Muscle layer of duodenum (tissue), 2 donors: ENCODE results near the gene CCDC60.

Source experiments
- H3K27ac ChIP-seq: one replicate; pipeline ENCODE4 v1.7.0; 2013; ENCODE audit warnings: mild to moderate bottlenecking, low read length
- H3K27me3 ChIP-seq: one replicate; pipeline ENCODE4 v1.7.0; 2013; ENCODE audit warnings: low read depth, mild to moderate bottlenecking, control low read depth, low read length
- H3K36me3 ChIP-seq, 2 donors: one replicate each; pipeline ENCODE4 v1.7.0; 2013; ENCODE audit warnings: low read length in 2 of 2, control low read depth in 1 of 2, mild to moderate bottlenecking in 1 of 2; ENCODE audit not compliant: insufficient read depth in 2 of 2, control insufficient read depth in 1 of 2
- H3K4me1 ChIP-seq, 2 donors: one replicate each; pipeline ENCODE4 v1.7.0; 2013; ENCODE audit warnings: low read length in 2 of 2, mild to moderate bottlenecking in 2 of 2, control low read depth in 1 of 2, moderate library complexity in 1 of 2; ENCODE audit not compliant: insufficient read depth in 2 of 2, control insufficient read depth in 1 of 2
- H3K4me3 ChIP-seq, 2 donors: one replicate each; pipeline ENCODE4 v1.7.0; 2013; ENCODE audit warnings: low read length in 2 of 2, low read depth in 1 of 2, mild to moderate bottlenecking in 1 of 2
- H3K9me3 ChIP-seq, 2 donors: one replicate each; pipeline ENCODE4 v1.7.0; 2013; ENCODE audit warnings: low read length in 2 of 2, control low read depth in 1 of 2, mild to moderate bottlenecking in 1 of 2; ENCODE audit not compliant: control insufficient read depth in 1 of 2
- donor health status: healthy.

The CCDC60 gene

GRCh38 chr12:119448611-119449131, 114.1 kb downstream of the CCDC60 start:
- no peak overlapping the region for H3K4me3 ChIP-seq
- H3K4me1 ChIP-seq: no peaks in the 10 kb centered on the region
- H3K27me3 ChIP-seq: no peaks in the 10 kb centered on the region
- H3K36me3 ChIP-seq: no peaks in the 10 kb centered on the region
- no peaks in the 10 kb centered on the region for H3K9me3 ChIP-seq
- H3K27ac ChIP-seq: no peak overlapping the region

- Histone ChIP-seq H3K4me1 (no peaks in the 10 kb centered on the region), H3K9me3 (no peaks in the 10 kb centered on the region), H3K27ac (no peak overlapping the region), H3K27me3 (no peaks in the 10 kb centered on the region), H3K36me3 (no peaks in the 10 kb centered on the region), H3K4me3 (no peak overlapping the region)
Measured at GRCh38 chr12:119450771-119451170, 116.2 kb downstream of the CCDC60 start.

- H3K27me3 ChIP-seq: no peaks in the 10 kb centered on the region
- no peak overlapping the region for H3K4me3 ChIP-seq
- H3K4me1 ChIP-seq: no peaks in the 10 kb centered on the region
- no peak overlapping the region for H3K27ac ChIP-seq
- H3K36me3 ChIP-seq: no peaks in the 10 kb centered on the region
- H3K9me3 ChIP-seq: peaks cover 0 to 14% of the 10 kb centered on the region in 2 donors
Measured at GRCh38 chr12:119456824-119457223, 122.3 kb downstream of the CCDC60 start.

GRCh38 chr12:119457271-119457670, 122.7 kb downstream of the CCDC60 start:
- Histone ChIP-seq H3K36me3 (no peaks in the 10 kb centered on the region), H3K4me1 (no peaks in the 10 kb centered on the region)

GRCh38 chr12:119459481-119459880, 125.0 kb downstream of the CCDC60 start:
- peaks cover 0 to 14% of the 10 kb centered on the region in 2 donors for H3K9me3 ChIP-seq
- no peak overlapping the region for H3K27ac ChIP-seq
- H3K36me3 ChIP-seq: no peaks in the 10 kb centered on the region
- no peaks in the 10 kb centered on the region for H3K4me1 ChIP-seq
- H3K27me3 ChIP-seq: no peaks in the 10 kb centered on the region
- no peak overlapping the region for H3K4me3 ChIP-seq

More at GRCh38 chr12:119457271-119457670, 122.7 kb downstream of the CCDC60 start:
- H3K9me3 ChIP-seq: peaks cover 0 to 14% of the 10 kb centered on the region in 2 donors
- no peaks in the 10 kb centered on the region for H3K27me3 ChIP-seq
- H3K4me3 ChIP-seq: no peak overlapping the region
- H3K27ac ChIP-seq: no peak overlapping the region

- Histone ChIP-seq H3K36me3 (no peaks in the 10 kb centered on the region), H3K4me3 (no peak overlapping the region), H3K9me3 (peaks cover 0 to 14% of the 10 kb centered on the region in 2 donors), H3K4me1 (no peaks in the 10 kb centered on the region), H3K27me3 (no peaks in the 10 kb centered on the region), H3K27ac (no peak overlapping the region)
Measured at GRCh38 chr12:119460876-119461275, 126.3 kb downstream of the CCDC60 start.

GRCh38 chr12:119461636-119462214, 127.2 kb downstream of the CCDC60 start:
- H3K27ac ChIP-seq: no peak overlapping the region
- no peak overlapping the region for H3K4me3 ChIP-seq
- H3K27me3 ChIP-seq: no peaks in the 10 kb centered on the region
- no peaks in the 10 kb centered on the region for H3K4me1 ChIP-seq
- H3K36me3 ChIP-seq: no peaks in the 10 kb centered on the region
- peaks cover 0 to 14% of the 10 kb centered on the region in 2 donors for H3K9me3 ChIP-seq

GRCh38 chr12:119463211-119463926, 128.8 kb downstream of the CCDC60 start:
- H3K9me3 ChIP-seq: peaks cover 0 to 14% of the 10 kb centered on the region in 2 donors
- no peaks in the 10 kb centered on the region for H3K36me3 ChIP-seq
- H3K27ac ChIP-seq: no peak overlapping the region
- H3K27me3 ChIP-seq: no peaks in the 10 kb centered on the region
- no peak overlapping the region for H3K4me3 ChIP-seq
- H3K4me1 ChIP-seq: no peaks in the 10 kb centered on the region

GRCh38 chr12:119468296-119468695, 133.8 kb downstream of the CCDC60 start:
- H3K36me3 ChIP-seq: no peaks in the 10 kb centered on the region
- no peaks in the 10 kb centered on the region for H3K27me3 ChIP-seq
- no peaks in the 10 kb centered on the region for H3K4me1 ChIP-seq
- H3K27ac ChIP-seq: no peak overlapping the region
- no peak overlapping the region for H3K4me3 ChIP-seq
- no peaks in the 10 kb centered on the region for H3K9me3 ChIP-seq

- Histone ChIP-seq H3K4me3 (no peak overlapping the region), H3K36me3 (no peaks in the 10 kb centered on the region), H3K9me3 (peaks cover 0 to 6% of the 10 kb centered on the region in 2 donors), H3K27me3 (no peaks in the 10 kb centered on the region), H3K4me1 (no peaks in the 10 kb centered on the region), H3K27ac (no peak overlapping the region)
Measured at GRCh38 chr12:119475650-119476049, 141.1 kb downstream of the CCDC60 start.

GRCh38 chr12:119476951-119477350, 142.4 kb downstream of the CCDC60 start:
- peaks cover 0 to 8% of the 10 kb centered on the region in 2 donors for H3K9me3 ChIP-seq
- no peaks in the 10 kb centered on the region for H3K4me1 ChIP-seq
- H3K36me3 ChIP-seq: no peaks in the 10 kb centered on the region
- no peak overlapping the region for H3K27ac ChIP-seq
- no peak overlapping the region for H3K4me3 ChIP-seq
- no peaks in the 10 kb centered on the region for H3K27me3 ChIP-seq
